Brain microvascular endothelial cell (primary cell): ENCODE data around the gene NRXN3.

ENCODE experiments used
- DNase-seq: peaks from one replicate; pipeline ENCODE4 v3.0.0-alpha.2; 2020
- H3K27ac ChIP-seq: fragments of 250-450 bp; sonication (Bioruptor Pico); 2 replicates; pipeline ENCODE4 v1.5.1; 2020; ENCODE audit warnings: mild to moderate bottlenecking, moderate library complexity
- H3K27me3 ChIP-seq: fragments of 250-450 bp; sonication (Bioruptor Pico); replicated peaks from 2 replicates; pipeline ENCODE4 v1.5.1; 2020; ENCODE audit warnings: mild to moderate bottlenecking
- H3K36me3 ChIP-seq: fragments of 250-450 bp; sonication (Bioruptor Pico); replicated peaks from 2 replicates; pipeline ENCODE4 v1.5.1; 2020; ENCODE audit warnings: mild to moderate bottlenecking
- H3K4me3 ChIP-seq: 2 replicates; pipeline ENCODE4 v1.5.1; 2011; ENCODE audit warnings: low read depth, mild to moderate bottlenecking, control low read depth, low read length, moderate library complexity
- in situ Hi-C: cut with HindIII; loops from 2 replicates; pipeline ENCODE4 v1.10.0; 2017; ENCODE audit warnings: low sequenced_read_pairs, low pct_ligation_motif_present
- TF ChIP-seq, protein P1 (sequence below): IDR thresholded peaks from 2 replicates; pipeline ENCODE4 v1.5.1; 2011; ENCODE audit warnings: low read depth, mild to moderate bottlenecking, moderate library complexity, low read length, control low read depth, inconsistent platforms; ENCODE audit errors: missing control alignments

The NRXN3 gene

DNA sequence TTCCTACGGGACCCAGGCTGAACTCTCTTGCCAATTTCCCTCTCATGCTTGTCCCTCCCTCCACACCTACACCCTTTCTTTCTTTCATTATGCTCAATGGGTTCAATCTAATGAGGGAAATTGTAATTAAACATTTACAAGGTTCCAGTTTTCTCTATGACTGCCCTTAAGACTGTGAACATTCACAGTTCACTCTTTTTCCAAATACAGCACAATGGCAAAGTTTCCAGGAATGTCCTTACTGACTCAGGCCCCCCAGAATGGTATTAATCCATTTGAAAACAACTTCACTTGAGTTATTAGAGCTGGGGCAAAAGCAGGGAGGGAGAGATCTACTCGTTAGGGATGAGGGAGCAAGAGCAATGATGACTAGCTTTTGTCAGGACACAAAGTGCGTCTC, 892.1 kb downstream of the NRXN3 start:
- Histone ChIP-seq H3K27me3 (no peaks in the 10 kb centered on the region), H3K4me3 (no peak overlapping the region), H3K27ac (no peak overlapping the region), H3K36me3 (no peaks in the 10 kb centered on the region)
- TF ChIP-seq, protein P1, sequence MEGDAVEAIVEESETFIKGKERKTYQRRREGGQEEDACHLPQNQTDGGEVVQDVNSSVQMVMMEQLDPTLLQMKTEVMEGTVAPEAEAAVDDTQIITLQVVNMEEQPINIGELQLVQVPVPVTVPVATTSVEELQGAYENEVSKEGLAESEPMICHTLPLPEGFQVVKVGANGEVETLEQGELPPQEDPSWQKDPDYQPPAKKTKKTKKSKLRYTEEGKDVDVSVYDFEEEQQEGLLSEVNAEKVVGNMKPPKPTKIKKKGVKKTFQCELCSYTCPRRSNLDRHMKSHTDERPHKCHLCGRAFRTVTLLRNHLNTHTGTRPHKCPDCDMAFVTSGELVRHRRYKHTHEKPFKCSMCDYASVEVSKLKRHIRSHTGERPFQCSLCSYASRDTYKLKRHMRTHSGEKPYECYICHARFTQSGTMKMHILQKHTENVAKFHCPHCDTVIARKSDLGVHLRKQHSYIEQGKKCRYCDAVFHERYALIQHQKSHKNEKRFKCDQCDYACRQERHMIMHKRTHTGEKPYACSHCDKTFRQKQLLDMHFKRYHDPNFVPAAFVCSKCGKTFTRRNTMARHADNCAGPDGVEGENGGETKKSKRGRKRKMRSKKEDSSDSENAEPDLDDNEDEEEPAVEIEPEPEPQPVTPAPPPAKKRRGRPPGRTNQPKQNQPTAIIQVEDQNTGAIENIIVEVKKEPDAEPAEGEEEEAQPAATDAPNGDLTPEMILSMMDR = no peak
- no peak for DNase-seq
- in situ Hi-C loops = no loop called here

DNA sequence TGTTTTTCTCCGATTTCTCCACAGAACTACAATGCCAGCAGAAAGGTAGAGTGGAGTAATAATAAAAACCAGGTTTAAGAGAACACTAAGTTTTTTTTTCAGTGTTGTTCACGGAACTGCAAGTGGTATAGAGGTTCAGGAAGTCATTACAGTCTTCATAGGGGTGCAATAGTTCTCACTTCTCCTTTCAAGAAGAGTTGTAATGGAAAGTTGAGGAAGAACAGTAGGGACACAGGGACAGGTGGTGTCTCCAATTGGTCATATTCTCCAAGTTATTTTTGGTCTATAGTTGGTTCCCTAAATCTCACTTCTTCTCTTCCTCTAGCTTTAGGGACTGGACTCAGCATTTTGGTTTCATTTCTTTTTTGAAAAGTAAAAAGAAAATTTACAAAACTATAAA, 894.0 kb downstream of the NRXN3 start:
- in situ Hi-C loops = no loop called here
- Histone ChIP-seq H3K4me3 (no peak overlapping the region), H3K27me3 (no peaks in the 10 kb centered on the region), H3K27ac (no peak overlapping the region), H3K36me3 (no peaks in the 10 kb centered on the region)
- DNase-seq = no peak
- TF ChIP-seq, protein P1 = no peak

DNA sequence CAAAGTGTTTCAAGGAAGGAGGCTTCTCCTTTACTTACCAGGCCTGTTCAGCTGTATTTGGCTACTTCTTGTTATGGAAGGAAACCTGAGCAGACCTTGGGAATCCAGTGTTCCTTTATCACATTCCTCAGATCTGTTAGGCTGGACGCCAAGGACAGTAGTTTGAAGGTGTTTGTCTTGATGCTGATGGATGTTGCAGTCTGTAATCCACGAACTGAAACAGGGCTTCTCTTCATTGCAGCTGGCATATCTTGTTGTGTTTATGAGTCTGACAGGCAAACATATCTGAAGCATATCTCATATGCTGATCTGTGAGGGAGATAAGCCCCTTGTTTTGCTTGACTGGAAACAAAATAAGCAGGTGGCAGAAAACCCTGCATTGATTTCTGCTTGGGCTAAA, 904.3 kb downstream of the NRXN3 start:
- in situ Hi-C loops = no loop called here
- peak; percentile 7 for DNase-seq
- no peak overlapping the region for H3K27ac ChIP-seq
- H3K27me3 ChIP-seq = no peaks in the 10 kb centered on the region
- no peak overlapping the region for H3K4me3 ChIP-seq
- H3K36me3 ChIP-seq = no peaks in the 10 kb centered on the region
- TF ChIP-seq, protein P1 = no peak

DNA sequence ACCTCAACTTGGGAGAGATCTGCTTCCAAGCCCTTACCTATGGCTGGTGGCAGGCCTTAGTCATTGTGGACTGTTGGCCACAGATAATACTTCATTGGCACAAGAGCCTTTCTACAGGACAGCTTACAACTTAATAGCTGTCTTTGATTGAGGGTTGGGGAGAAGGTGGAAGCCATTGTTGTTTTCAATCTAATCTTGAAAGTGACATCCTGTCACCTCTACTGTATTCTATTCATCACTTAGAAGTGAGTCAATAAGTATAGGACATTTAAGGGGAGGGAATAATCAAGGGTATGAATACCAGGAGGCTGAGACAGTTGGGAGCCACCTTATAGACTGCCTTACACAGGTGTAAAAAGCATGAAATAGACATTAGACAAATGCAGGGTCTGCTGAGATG, 906.3 kb downstream of the NRXN3 start:
- no peaks in the 10 kb centered on the region for H3K27me3 ChIP-seq
- in situ Hi-C loops = no loop called here
- DNase-seq = no peak
- H3K4me3 ChIP-seq = no peak overlapping the region
- no peak overlapping the region for H3K27ac ChIP-seq
- H3K36me3 ChIP-seq = no peaks in the 10 kb centered on the region
- TF ChIP-seq, protein P1 = no peak

DNA sequence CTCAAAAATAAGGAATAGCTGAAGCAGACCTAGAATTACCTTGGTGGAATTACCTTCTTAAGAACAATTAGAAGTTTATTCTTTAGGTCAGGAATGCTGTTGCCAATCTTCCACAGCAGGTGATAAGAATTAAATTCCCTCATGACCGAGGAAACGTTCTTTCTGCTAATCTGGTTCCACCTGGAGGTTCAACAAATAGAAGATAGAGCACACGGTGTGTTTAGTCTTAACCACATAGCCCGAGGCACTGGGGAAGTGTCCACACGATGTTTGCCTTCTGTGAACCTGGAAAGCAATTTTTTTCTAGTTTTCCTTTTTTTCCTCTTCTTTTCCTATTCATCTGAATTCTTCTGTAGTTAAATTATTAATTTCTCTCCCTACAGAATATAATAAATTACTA, 906.9 kb downstream of the NRXN3 start:
- in situ Hi-C loops = no loop called here
- H3K36me3 ChIP-seq = no peaks in the 10 kb centered on the region
- TF ChIP-seq, protein P1 = no peak
- no peaks in the 10 kb centered on the region for H3K27me3 ChIP-seq
- no peak for DNase-seq
- H3K27ac ChIP-seq = no peak overlapping the region
- no peak overlapping the region for H3K4me3 ChIP-seq

DNA sequence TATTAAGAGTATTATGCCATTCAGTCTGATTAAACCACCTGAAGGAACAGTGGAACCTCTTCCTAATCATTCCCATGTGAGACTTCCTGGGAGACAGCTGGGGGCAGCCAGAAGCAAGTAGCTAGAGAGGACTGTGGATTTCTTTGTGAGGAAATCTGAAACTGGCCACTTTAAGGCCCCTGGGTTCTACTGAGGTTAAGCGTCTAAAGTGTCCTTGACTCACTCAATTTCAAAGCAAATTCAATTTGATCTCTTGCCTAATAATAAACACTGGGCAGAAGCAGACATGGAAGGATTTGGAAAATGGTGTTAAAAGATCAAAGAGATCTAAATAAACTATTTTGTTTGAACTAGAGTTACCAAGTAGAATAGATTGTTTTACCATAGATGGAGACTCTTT, 909.9 kb downstream of the NRXN3 start:
- Histone ChIP-seq H3K36me3 (no peaks in the 10 kb centered on the region), H3K4me3 (no peak overlapping the region), H3K27ac (no peak overlapping the region), H3K27me3 (no peaks in the 10 kb centered on the region)
- TF ChIP-seq, protein P1 = no peak
- in situ Hi-C loops = no loop called here
- no peak for DNase-seq
